GM12873 (cell line): ENCODE data around the gene TOP2A.

Experiments used
- TF ChIP-seq, protein P1 (sequence below): IDR thresholded peaks from 2 replicates; pipeline ENCODE4 v1.5.1; 2012; ENCODE audit warnings: low read depth, mild to moderate bottlenecking, moderate library complexity, low read length, control low read depth; ENCODE audit not compliant: insufficient read depth; ENCODE audit errors: missing control alignments

The TOP2A gene

GRCh38 chr17:40432864-40433528 lies 15.3 kb upstream of the TOP2A start:
- TF ChIP-seq, protein P1, sequence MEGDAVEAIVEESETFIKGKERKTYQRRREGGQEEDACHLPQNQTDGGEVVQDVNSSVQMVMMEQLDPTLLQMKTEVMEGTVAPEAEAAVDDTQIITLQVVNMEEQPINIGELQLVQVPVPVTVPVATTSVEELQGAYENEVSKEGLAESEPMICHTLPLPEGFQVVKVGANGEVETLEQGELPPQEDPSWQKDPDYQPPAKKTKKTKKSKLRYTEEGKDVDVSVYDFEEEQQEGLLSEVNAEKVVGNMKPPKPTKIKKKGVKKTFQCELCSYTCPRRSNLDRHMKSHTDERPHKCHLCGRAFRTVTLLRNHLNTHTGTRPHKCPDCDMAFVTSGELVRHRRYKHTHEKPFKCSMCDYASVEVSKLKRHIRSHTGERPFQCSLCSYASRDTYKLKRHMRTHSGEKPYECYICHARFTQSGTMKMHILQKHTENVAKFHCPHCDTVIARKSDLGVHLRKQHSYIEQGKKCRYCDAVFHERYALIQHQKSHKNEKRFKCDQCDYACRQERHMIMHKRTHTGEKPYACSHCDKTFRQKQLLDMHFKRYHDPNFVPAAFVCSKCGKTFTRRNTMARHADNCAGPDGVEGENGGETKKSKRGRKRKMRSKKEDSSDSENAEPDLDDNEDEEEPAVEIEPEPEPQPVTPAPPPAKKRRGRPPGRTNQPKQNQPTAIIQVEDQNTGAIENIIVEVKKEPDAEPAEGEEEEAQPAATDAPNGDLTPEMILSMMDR, result no peak

- TF ChIP-seq, protein P1, result no peak
Observed at GRCh38 chr17:40431231-40431602, 13.5 kb upstream of the TOP2A start.

- TF ChIP-seq, protein P1, result no peak
Observed at GRCh38 chr17:40430272-40431230, 12.9 kb upstream of the TOP2A start.

GRCh38 chr17:40427002-40427491 lies 9.4 kb upstream of the TOP2A start:
- TF ChIP-seq, protein P1, result no peak

DNA sequence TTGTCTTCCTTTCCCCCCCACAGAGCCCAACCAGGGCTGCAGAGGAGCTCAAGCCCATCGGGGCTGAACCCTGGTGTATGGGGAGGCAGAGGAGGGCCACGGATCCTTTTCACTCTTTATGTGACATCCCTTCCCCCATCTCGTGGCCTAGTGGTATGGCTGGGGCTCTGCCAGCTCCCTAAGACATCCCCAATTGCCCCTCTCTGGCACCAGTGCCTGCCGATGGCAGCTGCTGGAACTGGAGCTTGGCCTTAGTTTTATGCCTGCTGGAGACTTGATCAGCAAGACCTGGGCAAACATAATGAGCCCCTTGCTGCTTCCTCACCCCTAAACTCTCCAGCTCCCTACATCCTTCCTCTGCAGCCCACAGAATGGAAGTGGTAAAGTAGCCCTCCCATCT lies 8.0 kb upstream of the TOP2A start:
- TF ChIP-seq, protein P1, result no peak

- TF ChIP-seq, protein P1, result no peak
Observed at GRCh38 chr17:40422990-40423633, 5.4 kb upstream of the TOP2A start.

GRCh38 chr17:40419559-40420331 lies 2.0 kb upstream of the TOP2A start:
- TF ChIP-seq, protein P1, result no peak
